Ammon's horn (tissue), 1 donor: ENCODE measurements around the gene SRGAP1.

Source experiments
- DNase-seq: peaks from one replicate; pipeline ENCODE4 v3.0.0-alpha.2; 2016; ENCODE audit warnings: low spot score

SRGAP1 gene

GRCh38 chr12:63937378-63938316 is 93.1 kb downstream of the SRGAP1 start:
- DNase-seq = no peak

DNA sequence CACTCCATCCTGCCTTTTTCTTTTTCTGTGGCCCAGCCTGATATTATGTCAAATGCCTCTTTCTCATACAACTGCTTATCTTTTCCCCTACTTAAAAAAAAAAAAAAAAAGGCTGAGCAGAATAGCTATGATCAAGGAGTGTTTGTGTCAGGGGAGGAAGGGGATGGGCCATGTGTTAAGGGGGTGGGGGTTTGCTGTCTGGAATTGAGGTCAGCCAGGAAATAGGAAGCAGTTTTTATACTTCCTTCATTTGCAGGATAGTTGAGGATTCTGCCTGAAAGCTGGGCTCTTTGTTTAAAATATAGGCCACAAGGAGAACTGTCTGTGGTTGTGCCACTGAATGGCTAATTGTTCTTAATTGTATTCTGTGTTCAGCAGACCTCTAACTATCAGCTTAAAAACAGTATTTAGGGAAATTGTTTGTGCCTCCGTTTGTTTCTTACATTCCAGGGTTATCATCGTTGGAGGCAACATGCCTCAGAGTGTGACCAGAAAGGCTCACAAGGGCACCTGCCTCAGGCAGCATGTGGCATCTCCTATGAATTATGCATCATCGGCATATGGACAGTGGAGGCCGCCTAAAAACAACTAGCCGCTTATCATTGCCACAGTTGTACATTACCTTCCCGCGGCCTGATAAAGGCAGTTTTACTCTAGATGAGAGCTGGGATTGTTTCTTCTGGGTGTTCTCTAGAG is 96.0 kb downstream of the SRGAP1 start:
- peak; percentile 47 for DNase-seq

- no peak for DNase-seq
Observed at GRCh38 chr12:63941166-63941800, 96.8 kb downstream of the SRGAP1 start.

DNA sequence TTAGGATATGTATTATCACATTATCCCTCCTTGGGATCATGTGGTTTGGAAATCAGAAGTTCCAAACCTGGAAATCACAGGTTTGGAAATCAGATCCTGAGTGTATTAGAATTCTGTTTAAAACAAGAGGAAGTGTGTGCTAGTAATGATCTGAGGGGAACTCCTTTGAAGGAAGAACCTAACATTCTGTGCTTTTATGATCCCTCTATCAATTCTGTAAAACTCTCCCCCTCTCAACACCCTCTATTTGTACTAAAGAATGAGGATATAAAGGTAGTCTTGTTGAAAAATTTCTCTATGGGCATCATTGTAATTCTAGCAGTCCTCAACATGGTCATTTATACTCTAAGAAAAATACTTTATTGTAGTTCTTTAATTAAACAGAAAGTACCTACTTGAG is 97.4 kb downstream of the SRGAP1 start:
- no peak for DNase-seq

- no peak for DNase-seq
Observed at GRCh38 chr12:63942464-63943241, 98.2 kb downstream of the SRGAP1 start.

DNA sequence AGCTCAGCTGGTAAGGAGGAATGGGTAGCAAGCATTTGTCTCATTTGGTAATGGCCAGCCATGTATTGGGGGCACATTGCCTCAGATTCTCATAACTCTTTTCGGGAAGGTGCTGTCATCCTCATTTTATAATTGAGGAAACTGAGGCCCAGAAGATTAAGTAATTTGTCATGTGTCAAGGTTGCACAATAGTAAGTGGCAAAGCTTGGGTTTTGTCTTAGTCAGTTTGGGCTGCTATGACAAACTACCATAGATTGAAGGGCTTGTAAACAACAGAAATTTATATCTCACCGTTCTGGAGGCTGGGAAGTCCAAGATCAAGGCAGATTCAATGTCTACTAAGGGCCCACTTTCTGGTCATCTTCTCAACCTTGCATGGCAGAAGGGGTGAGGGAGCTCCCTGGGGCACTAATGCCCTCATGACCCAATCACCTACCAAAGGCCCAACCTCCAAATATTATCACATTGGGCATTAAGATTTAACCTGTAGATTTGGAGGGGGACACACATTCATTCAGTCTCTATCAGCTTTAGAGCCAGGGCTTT is 99.6 kb downstream of the SRGAP1 start:
- no peak for DNase-seq

DNA sequence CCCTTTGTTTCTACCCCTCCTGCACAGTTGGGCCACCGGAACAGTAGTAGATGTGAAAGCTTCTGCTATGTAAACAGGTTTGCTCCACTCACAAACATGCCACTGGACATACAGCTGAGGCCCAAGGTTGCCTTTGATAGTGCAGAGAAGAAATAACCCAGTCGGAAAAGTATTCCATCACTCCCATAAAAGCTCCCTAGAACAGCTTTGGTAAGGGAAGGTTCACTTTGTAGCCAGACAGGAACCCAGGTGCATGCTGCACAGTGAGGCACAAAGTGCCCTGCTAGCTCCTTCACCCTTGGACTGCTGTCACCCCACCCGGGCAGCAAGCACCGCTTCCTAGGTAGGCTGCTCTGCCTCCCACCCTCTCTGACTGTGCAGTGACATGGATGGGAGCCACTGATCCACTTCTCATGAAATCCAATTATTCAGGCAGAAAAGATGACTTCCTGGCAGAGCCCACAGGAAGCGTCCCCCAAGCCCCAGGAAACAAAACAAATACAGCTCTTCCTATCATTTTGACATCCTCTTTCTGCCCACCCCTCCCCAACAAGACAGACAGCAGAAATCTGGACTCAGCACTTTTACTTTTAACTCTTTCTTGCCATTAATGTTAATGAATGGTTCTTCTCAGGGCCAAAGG is 100.2 kb downstream of the SRGAP1 start:
- peak; percentile 40 for DNase-seq

GRCh38 chr12:63945777-63946176 is 101.3 kb downstream of the SRGAP1 start:
- no peak for DNase-seq

DNA sequence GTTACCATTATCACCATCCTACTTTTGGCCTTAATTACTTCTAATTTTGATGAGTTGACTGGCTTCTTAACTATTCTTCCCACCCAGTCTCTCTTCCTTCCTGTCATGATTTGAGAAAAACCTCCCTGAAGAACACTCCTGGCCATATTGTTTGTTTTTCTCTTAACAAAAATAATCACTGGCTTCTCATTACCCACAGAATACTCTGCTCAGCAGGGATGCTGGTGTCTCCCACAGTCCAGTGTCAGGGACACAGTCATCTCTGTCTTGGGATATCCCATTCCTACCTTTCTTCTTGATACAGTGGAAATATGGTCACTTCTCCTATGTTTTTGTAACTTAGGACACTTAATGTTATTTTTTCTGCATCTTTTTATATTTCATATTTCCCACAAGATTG is 103.7 kb downstream of the SRGAP1 start:
- no peak for DNase-seq

GRCh38 chr12:63949902-63950301 is 105.4 kb downstream of the SRGAP1 start:
- peak; percentile 79 for DNase-seq

DNA sequence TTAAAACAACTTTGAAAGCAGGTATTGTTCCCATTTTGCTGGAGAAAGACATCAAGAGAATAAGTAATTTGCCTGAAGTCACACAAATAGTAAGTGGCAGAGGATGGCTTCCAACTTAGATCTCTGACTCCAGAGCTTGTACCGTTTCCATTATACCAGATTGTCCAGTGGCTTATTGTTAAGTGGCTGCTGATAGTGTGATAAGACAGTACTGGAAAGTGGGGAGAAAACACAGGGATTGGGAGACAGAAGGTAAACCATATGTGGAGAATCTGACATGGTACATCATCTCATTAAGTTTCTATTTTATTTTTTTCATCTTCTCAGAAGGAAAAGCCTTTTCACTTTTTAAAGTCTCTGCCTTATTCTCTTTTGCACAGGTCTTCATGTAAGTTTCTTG is 108.5 kb downstream of the SRGAP1 start:
- DNase-seq = no peak

DNA sequence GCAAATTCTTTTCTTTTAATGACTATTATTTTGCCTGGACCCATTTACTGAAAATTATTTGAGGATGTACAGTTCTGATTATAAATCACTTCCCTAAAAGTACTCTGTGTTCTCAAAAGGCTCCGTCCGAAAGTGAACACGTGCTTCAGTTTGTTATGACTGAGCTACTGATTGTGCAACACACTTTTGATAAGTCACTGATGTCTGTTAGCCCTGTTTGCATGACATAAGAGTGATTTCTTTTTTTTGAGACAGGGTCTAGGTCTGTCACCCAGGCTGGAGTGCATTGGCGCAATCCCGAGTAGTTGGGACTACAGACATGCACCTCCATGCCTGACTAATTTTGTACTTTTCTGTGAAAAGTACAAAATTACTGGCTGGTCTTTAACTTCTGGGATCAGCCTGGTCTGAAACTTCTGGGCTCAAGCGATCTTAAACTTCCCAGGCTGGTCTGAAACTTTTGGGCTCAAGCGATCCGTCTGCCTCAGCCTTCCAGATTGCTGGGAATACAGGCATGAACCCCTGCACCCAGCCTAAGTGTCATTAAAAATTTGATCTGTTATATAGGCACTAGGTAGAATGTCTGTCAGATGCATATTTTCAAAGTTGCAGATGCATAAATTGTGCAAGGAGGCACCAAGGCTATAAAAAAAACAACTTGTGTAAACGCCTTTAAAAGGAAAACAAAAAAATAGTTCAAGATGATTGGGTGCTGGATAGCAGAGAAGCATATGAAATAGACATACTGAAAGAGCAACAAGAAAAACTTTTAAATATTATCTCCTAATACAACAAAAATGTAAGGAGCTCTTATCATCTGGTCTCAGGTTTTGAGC is 111.5 kb downstream of the SRGAP1 start:
- peak; percentile 66 for DNase-seq

DNA sequence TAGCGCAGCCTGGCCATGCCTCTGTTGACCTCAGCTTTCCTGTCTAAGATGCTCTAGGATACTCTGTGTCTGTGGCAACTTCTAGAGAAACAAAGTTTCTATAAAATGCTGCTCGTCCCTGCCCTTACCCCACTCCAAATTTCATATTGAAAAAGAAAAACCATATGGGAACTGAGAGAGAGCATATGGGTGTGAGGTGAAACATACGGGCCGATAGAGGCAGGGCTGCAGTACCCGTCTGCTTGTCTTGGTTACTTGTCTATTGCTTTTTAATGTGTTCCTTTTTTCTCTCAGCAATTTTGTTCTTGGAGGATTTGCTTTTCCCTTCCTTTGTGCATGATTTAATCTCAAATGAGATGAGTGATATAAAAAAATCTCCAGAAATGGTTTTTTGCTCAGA is 113.0 kb downstream of the SRGAP1 start:
- DNase-seq = no peak

- no peak for DNase-seq
Observed at GRCh38 chr12:63958876-63959580, 114.5 kb downstream of the SRGAP1 start.

DNA sequence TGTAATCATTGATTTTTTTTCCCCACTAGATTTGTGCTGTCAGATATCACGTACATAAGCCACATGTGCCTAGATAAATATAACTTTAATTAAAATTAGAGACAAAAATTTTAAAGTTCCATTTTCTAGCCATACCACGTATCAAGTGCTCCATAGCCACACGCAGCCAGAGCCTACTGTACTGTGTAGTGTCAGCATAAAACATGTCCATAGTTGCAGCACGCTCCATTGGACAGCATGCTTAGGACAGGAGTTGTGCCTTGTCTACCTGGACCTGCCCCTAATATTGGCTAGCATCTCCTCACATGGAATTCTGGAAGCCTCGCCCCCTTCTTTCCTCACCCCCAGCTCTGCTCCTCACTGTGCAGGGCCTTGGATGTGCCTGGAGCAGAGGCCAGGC is 116.5 kb downstream of the SRGAP1 start:
- DNase-seq = no peak

DNA sequence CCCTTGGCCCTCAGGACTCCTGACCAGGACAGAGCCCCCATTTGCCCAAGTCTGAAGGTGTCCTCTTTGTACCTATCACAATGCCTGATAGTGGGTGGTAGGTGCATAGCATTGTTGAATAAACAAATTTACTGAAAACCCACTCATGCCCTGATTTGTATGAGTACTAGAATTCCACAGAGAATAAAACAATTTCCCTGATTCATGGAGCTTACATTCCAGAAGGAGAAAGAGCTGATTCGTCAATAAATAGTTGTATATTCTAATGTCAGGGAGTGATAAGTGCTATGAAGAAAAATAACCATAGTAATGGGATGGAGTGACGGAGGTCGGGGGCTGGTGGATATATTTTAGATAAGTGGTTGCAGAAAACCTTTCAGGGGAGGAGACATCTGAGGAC is 117.0 kb downstream of the SRGAP1 start:
- no peak for DNase-seq

GRCh38 chr12:63963868-63964267 is 119.4 kb downstream of the SRGAP1 start:
- DNase-seq = no peak

DNA sequence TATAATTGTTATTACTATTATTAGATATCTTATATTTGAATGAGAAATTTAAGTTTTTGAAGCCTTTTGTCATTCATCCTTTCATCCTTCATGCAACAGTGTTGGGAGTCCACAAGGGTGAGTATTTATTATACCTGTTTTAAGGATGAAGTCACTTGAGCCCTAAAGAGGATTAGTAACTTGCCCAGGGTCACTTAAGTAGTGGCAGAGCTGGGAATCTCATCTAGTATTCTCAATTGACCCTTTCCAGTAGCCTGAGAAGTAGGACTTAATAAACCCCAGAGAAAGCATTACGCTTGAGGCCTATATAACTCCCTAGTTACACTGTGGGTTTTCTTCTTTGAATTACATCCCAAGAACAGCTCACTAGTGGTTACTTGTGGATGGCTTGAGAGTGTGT is 119.8 kb downstream of the SRGAP1 start:
- DNase-seq = no peak

DNA sequence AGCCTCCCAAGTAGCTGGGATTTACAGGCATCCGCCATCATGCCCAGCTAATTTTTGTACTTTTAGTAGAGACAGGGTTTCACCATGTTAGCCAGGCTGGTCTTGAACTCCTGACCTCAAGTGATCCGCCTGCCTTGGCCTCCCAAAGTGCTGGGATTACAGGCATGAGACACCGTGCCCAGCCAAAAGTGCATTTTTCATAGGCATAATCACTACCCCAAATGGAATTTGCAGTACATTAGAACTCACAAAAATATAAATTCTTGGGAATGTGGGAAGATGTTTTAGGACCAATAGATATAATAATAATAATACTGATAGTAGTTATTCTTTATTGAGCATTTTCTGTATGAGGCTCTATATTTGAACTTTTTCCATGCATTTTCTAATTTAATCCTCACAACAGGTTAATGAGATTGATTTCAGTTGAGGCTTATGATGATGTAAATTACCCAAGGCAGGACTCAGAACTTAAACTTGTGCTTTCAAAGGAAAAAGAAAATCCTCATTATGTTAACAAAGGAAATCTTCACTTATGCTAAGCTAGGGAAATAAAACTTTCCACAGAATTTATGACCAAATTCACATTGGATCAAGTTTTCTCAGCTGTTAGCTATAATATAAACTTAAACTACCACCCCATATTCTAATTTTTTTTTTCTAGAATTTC is 121.6 kb downstream of the SRGAP1 start:
- no peak for DNase-seq
